Esophagus mucosa (tissue), 1 donor: Measurements from ENCODE around the gene KRTAP19-6. TPM values are rescaled to one million over a fixed set of nuclear protein-coding genes. Genes with fewer than 3 reads are reported as not detected.
"Not testable (repeated sequence)": the region's sequence is repeated elsewhere in the genome, so short reads cannot be mapped to it uniquely, and the experiment has no call there.

Experiments
- ATAC-seq: fragments of 200-7000 bp; cut with Tn5 transposase; one replicate; pipeline ENCODE4 v1.9.1; 2020
- total RNA-seq: library from RNA; stranded (reverse); gene quantifications from one replicate; pipeline ENCODE4 v1.2.4, GENCODE V29; 2023
- donor health status: DM: yes; HTN: yes; CAD: no.

The KRTAP19-6 gene, protein sequence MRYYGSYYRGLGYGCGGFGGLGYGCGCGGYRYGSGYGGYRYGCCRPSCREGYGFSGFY
- total RNA-seq = not detected

DNA sequence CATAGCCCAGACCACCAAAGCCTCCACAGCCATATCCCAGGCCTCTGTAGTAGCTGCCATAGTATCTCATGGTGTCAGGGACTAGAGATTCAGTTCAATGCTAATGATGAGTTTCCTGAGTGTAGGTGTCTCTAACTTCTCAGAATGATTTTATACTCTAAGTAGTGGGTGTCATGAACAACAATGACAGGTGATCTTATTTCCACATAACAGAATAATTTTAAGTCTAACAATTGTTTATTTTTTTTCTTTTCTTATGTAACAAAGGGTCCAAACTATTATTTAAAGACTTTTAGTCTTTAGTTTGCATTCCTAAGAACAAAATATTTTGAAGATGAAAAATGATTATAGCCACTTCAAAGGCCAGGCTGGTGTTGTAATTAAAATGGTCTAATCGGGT lies at the start of gene KRTAP19-6:
KRTAP19-6 (minus strand) TSS at position 101 of the 400 bp plus-strand sequence; CDS start at position 70, 31 bp downstream.
- ATAC-seq = no peak

DNA sequence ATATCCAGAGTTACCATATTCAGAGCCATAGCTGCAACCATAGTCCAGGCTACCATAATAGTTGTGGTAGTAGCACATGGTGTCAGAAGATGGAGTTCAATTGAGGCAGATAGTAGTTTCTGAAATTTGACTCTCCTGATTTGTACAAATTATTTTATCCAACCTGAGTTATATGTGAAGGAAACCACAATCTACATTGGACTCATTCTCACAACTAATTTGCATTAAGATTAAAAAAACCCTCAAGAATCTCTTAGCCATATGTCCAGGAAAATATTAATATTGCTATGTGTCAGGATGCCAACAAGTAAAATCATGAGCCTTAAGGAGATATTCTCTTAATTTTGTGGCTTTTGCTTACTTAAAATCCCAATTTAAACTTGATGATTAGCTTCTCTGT lies 48.6 kb upstream of the KRTAP19-6 start, which contains the start of gene KRTAP22-2:
KRTAP22-2 (minus strand) TSS at position 101 of the 400 bp plus-strand sequence.
- no peak for ATAC-seq

DNA sequence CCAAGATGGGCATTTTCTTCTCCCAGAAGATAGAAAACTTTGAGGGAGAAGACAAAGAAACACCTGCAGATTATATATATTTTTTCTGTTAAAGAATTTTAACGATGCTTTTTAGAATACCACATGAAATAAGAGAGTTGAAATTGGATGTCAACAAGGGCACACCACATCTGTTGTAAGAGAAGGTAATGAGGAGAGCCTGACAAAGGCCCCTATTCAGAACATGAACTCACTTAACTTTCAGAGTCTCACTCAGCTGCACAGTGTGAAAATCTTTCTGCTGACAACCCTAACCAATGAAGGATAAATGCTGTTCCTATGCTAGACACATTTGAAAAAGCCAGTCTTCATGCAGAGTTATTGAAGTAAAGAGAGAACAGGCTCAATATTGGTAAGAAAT lies 41.2 kb upstream of the KRTAP19-6 start:
- ATAC-seq = no peak

DNA sequence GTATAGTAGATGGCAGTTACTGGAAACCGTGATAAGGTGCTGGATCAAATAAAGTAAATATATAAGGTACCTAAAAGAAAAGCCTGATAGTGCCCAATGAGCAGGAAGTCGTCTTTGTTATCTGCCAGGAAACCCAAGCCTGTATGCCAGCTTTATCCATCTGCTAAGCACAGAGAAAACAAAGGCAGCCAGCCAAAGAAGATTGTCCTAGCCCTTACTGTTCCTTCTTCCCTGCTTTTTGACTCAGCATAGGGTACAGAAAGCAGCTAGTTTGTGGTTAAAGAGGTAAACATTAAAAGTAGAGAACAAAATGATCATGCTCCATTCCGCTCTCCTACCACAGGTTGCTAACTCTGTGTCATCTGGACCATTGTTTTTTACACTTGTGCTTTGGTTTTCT lies 38.5 kb upstream of the KRTAP19-6 start:
- no peak for ATAC-seq

DNA sequence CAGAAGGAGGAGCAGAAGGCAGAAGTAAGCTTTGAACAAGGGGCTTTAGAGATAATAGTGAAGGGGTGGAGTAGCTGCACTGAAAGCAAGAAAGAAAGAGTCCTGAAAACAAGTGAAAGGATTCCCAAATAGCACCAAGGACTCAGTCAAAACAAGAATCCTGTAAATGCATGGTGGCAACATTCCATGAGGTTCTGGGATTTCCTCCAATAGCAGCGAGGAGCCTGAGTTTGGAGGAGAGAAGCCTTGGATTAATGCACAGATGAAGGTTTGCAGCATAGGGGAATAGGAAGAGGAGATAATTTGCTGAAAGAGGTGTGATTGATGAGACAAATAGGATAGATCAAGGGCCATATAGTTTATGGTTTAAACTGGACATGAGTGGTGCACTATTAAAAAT lies 37.7 kb upstream of the KRTAP19-6 start:
- ATAC-seq = no peak

DNA sequence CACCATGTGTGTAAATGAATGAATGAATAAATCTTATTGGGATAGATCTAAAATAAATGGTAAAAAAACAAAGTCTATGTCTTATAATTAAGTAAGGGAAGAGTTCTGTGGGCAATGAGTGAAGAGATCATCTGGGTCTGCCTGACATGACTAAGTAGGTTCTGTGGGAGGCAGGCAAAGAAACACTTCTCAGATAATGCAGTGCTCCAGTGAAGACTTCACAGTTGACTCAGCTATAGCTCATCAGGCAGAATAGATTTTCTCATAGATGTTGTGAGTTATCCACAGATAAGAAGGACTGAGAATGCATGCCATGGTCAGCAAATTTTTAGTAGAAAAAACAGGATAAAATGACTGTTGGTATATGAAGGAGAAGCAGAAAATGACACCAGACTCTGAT lies 36.1 kb upstream of the KRTAP19-6 start:
- ATAC-seq = no peak

DNA sequence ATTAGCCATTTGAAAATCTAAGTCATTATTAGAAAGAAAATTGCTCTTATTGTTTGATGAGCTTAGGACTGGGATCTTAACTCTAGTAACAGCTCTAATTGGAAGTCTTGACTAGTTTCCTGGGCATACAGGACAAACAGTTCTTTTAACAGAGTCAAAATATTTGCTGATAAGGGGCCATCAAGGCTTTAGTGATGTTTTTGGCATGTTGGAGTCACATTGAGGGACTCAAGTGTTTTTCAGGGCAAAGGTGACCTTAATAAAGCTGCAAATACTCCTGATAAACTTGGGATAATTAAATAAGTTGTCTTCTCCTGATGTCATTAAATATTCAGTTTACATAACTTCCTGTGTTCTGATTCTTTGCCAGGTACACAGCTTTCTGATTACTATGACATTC lies 26.0 kb upstream of the KRTAP19-6 start:
- ATAC-seq = no peak

DNA sequence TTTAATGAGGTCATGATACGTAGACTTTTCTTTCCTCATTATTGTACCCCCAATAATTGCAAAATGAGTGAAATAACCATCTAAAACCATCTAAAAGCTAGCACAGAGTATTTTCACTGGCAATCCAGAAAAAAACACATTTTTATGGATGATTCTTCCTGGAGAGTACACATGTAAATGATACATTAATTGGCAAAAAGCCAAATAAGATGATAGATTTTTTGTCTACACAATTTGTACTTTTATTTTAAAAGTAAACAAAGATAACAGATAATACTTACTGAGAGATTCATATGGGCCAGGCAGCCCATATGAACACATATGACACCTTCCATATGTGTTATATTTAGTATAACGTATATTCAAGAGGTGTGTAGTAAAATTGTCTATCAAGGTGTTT lies 22.0 kb upstream of the KRTAP19-6 start:
- ATAC-seq = no peak

DNA sequence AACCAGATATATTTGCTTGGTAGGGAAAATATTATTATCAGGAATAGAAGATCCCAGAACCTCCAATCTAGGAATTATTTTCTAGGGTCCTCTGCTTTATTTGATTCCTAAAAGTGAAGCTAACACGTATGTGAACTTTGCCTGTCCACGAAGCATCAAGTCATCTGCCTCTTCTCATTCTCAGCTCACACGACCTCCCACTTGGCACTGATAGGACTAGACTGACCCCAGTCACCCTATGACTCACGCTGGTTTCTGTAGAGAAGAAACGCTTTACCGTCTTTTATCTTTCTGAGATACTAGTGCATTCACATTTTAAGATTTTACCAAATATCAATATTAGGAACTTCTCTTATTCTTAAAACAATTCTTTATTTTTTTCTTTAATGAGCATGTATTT lies 21.4 kb upstream of the KRTAP19-6 start:
- no peak for ATAC-seq

DNA sequence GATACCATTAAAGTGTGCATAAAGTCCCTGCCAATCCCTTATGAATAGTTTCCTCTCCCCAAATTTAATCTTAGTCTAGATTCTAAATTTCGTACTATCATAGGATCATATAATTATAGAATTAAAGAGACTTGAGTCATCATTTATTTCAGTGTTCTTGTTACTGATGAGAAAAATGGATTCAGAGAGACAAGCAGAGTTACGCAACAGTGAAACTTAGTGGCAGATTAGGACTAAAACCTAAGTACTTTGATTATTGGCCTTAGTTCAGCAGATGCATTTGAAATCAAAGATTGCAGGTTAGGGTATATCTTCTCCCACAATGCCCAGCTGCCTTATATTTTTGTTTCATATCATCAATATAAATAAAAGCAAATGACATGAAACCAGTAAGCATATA lies 20.3 kb upstream of the KRTAP19-6 start:
- ATAC-seq = no peak

DNA sequence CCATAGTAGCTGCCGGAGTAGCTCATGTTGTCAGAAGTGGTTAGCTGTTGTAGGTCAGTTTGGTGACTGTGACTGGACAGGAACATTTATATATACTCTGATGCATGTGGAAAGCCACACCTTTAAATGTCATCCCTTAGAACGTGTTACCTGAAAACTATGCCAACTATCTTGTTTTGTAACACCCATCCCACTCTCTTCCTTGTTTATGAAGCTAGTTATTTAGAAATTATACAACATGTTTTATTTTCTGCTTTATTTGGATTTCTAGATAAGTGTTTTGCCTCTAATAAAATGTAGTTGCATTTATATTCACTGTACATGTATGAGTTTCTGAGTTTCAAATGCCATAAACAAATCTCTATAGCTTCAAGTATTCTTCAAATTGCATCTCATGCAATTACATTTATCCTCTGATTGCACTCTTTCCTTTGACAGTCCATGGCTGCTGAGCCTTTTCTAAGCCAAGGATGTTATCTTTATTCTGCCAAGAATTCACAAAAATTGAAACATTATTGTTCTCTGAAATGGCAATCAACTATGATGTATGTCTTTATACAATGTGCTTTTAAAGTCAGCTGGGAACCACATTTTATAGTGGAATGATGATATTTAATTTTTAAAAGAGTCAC lies 19.7 kb upstream of the KRTAP19-6 start, which contains the start of gene KRTAP19-7:
KRTAP19-7 (minus strand) TSS at position 51 of the 632 bp plus-strand sequence; CDS start at position 26, 25 bp downstream.
- no peak for ATAC-seq

DNA sequence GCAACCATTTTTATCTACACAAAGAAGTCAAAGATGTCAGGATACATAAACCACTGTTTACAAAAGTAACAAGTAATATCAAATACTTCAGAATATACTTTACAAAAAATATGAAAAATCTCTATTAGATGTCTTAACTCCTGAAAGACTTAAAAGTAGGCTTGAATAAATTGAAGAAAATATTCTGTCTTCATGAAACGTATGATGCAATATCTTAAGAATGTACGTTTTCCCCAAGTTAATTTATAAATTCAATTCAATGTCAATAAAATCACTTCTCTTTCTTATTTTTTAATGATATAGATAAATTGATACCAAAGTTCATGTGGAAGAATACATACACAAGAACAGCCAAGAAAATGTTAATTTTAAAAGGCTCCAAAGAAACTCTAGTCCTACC lies 13.4 kb upstream of the KRTAP19-6 start:
- ATAC-seq = no peak

DNA sequence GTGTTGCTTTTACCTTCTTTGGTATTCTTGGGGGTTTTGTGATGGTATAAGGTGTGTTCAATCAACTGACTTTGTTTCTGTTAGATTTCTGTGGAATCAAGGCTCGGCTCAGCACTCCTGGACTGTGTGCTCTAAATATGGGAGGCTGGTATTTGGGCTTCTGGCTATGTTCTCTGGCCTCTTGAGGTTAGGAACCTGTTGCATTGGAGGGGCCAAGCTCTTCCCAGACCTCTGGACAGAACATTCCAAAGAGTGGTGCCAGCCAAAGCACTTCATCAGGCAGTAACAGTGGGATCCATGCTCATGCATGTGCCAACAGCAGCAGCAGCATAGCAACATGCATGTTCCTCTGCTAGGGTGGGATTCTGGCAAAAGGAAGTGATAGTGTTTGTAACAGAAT lies 11.1 kb upstream of the KRTAP19-6 start:
- ATAC-seq = no peak

DNA sequence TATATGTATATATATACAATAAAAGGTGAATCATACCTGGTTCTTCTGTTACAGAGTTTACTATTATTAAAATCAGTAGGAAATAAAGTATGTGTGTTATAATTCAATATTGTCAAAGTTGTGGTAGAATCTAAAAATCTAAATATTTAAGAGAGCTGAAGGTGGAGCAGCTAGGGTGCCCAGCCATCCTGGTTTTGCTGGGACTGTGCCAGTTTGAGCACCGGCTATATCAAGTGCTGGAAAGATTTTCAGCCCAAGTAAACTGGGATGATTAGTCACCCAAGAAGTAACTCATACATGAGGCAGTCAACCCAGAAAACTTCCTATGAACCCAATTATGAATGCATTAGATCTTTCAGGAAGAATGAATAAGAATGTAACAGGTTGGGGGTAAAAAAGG lies 22.8 kb downstream of the KRTAP19-6 start:
- no peak for ATAC-seq

DNA sequence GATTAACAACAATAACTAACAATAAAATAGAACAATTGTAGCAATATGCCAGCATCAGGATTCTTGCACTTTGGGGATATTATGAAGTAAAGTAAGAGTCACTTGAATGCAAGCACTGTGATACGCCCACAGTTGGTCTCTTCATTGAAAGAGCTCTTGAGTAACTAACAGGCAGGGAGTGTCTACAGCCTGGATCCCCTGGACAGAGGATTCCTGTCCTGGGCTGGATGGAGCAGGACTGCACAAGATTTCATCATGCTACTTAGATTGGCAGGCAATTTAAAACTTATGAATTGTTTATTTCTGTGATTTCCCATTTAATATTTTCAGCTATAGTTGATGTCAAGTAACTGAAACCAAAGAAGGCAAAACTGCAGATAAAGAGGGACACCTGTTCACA lies 26.0 kb downstream of the KRTAP19-6 start:
- no peak for ATAC-seq

DNA sequence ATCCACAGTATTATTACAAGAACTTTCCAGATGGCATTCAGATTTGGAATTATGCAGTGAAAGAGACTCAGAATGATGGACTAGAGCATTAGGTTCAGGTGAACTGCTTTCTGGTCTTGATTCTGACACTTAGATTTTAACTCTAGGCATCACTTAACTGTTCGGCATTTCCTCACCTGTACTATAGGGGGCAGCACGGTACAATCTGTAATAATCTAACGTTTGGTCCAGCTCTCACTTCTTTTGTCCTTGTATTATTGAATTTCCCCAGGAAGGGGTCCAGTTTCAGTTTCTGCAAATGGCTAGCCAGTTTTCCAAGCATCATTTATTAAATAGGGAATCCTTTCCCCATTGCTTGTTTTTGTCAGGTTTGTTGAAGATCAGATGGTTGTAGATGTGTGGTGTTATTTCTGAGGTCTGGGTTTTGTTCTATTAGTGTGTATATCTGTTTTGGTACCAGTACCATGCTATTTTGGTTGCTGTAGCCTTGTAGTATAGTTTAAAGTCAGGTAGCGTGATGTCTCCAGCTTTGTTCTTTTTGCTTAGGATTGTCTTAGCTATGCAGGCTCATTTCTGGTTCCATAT lies 36.0 kb downstream of the KRTAP19-6 start:
- not testable (repeated sequence) for ATAC-seq

DNA sequence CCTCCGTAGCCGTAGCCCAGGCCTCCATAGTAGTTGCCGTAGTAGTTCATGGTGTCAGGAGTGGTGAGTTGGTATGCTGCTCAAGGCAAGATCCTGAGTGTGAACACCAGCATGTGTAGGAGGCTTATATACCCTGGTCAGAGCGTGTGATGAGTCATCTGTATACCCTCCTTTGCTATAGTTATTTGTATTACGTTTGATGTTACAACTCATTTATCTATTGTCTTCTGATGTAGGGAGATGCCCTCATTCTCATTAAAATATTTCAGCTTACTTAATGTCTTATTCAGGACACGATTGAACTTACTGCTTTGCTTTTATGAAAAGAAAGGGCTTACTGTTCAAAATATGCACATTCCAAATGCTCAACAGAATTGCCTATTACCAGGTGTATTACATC lies 39.6 kb downstream of the KRTAP19-6 start, which contains the start of gene KRTAP19-5:
KRTAP19-5 (minus strand) TSS at position 101 of the 400 bp plus-strand sequence; CDS start at position 50, 51 bp downstream.
- ATAC-seq = no peak

DNA sequence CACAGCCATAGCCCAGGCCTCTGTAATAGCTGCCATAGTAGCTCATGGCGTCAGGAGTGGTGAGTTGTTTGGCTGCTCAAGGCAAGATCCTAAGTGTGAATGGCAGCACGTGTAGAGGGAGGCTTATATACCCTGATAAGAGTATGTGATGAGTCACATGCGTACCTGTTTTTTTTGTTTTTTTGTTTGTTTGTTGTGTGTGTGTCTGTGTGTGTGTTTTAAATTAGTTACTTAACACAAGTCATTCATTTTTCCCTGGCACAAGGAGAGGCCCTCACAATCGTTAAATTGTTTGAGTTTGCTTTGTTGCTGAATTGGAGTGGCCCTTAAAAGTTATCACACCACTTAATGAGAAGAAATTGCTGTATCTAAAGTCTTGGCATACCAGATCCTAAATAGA lies 44.6 kb downstream of the KRTAP19-6 start, which contains the start of gene KRTAP19-4:
KRTAP19-4 (minus strand) TSS at position 101 of the 400 bp plus-strand sequence; CDS start at position 46, 55 bp downstream.
- ATAC-seq = no peak

DNA sequence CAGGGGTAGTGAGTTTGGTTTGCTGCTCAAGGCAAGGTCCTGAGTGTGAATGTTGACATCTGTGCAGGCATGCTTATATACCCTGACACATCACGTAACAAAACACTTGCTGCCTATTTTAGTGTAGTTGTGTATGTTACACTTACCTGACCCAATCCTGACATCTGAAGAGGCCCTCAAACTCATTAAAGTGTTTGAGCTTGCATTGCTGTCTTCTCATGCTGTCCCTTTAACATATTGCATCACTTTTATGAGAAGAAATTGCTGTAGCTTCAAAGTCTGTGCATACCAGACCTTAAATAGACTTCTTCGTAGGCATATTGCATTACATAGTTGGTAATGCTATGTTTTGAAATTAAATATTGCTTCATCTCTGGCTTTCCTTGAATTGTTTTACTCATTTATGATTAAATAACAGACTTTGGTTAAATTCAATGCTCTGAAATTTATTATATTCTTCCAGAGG lies 49.7 kb downstream of the KRTAP19-6 start, which contains the start of gene KRTAP19-3:
KRTAP19-3 (minus strand) TSS at position 51 of the 466 bp plus-strand sequence. CDS start 56 bp downstream, outside the sequence.
- ATAC-seq = no peak
